Measurements from ENCODE around the gene ZNF488. TPM values are rescaled to one million over a fixed set of nuclear protein-coding genes. Genes with fewer than 3 reads are reported as not detected.

The ZNF488 gene
- total and polyA plus RNA-seq, 10 of the 15 experiments (the other 5 are each of a cell fraction or from before 2014, with no cell fraction given): not detected

GRCh38 chr10:47381103-47381395 lies 3.0 kb downstream of the ZNF488 start:
- DNase-seq (ENCODE audit: low read depth, low spot score) (no peak), FAIRE-seq (no peak), ATAC-seq (no peak)
- in situ Hi-C loops (cut with MboI): loop anchor here (5.0 kb wide), 2 partner anchors 1099 to 1274 kb away; no protein-coding TSS in a partner anchor
- Histone ChIP-seq H3K27ac (ENCODE audit: control insufficient read depth, insufficient read depth) (no peak overlapping the region), H2AFZ (ENCODE audit: control insufficient read depth, low read depth, low read length) (no peak overlapping the region), H3K79me2 (ENCODE audit: control insufficient read depth, insufficient read depth, low read length) (no peaks in the 10 kb centered on the region), H3K27me3 (replicated peaks in 1 of 2; ENCODE audit: control insufficient read depth in 2 of 2, insufficient read depth in 2 of 2, low read length in 1 of 2) (peaks cover 0 to 10% of the 10 kb centered on the region in 2 experiments; a peak in 3 of 4 replicates), H4K20me1 (ENCODE audit: control insufficient read depth, insufficient read depth) (no peaks in the 10 kb centered on the region), H3K36me3 (ENCODE audit: control insufficient read depth in 2 of 2, insufficient read depth in 2 of 2, low read length in 1 of 2) (no peaks in the 10 kb centered on the region), H3K9ac (ENCODE audit: control insufficient read depth, insufficient read depth, low read length) (no peak overlapping the region), H3K4me1 (ENCODE audit: control insufficient read depth, insufficient read depth, low read length) (no peaks in the 10 kb centered on the region), H3K9me3 (replicated peaks; ENCODE audit: control insufficient read depth, insufficient read depth, low read length) (peaks cover 3% of the 10 kb centered on the region; the same call in 1 of the 3 replicates), H3K4me2 (ENCODE audit: control insufficient read depth, insufficient read depth) (no peak overlapping the region), H3K4me3 (no peak overlapping the region)
- RAD21 ChIA-PET (ENCODE audit: unreplicated experiment): no interaction called here
- intact Hi-C loops (cut with micrococcal nuclease; ENCODE audit: unreplicated experiment): no loop called here
- CTCF ChIA-PET: no interaction called here
- SMC1A ChIA-PET (ENCODE audit: uncharacterized antibody, unreplicated experiment): no interaction called here
- TF ChIP-seq CREM (IDR thresholded peaks at IDR 0.05; ENCODE audit: low read depth) (no peak), ATF2 (IDR thresholded peaks at IDR 0.05; ENCODE audit: low read length) (no peak), ZNF217 (IDR thresholded peaks at IDR 0.05) (no peak), PML (IDR thresholded peaks at IDR 0.05; ENCODE audit: low read length) (no peak)
- 0% methylated on average over 1 of the region's 1 CpG for WGBS (ENCODE audit: insufficient coverage, insufficient replicate concordance, low lambda C conversion rate, missing lambda C conversion rate)
- POLR2A ChIA-PET: no interaction called here
- no TSS peak for BruUV-seq (replicated peaks)

GRCh38 chr10:47380341-47381102 lies 3.6 kb downstream of the ZNF488 start:
- 7% methylated on average over 8 of the region's 8 CpGs for WGBS (ENCODE audit: insufficient coverage, insufficient replicate concordance, low lambda C conversion rate, missing lambda C conversion rate)
- peaks cover under 1% of the 10 kb centered on the region; the same call in 1 of the 3 replicates for H3K9me3 ChIP-seq (replicated peaks; ENCODE audit: control insufficient read depth, insufficient read depth, low read length)
- ChIA-PET SMC1A (ENCODE audit: uncharacterized antibody, unreplicated experiment) (no interaction called here), POLR2A (no interaction called here), RAD21 (ENCODE audit: unreplicated experiment) (no interaction called here), CTCF (no interaction called here)
- in situ Hi-C loops (cut with MboI): loop anchor here (5.0 kb wide), 2 partner anchors 1098 to 1273 kb away; no protein-coding TSS in a partner anchor
- no peaks in the 10 kb centered on the region for H3K79me2 ChIP-seq (ENCODE audit: control insufficient read depth, insufficient read depth, low read length)
- no peak for DNase-seq (ENCODE audit: low read depth, low spot score)
- BruUV-seq (replicated peaks): no TSS peak
- H3K4me3 ChIP-seq: no peak overlapping the region
- H3K27ac ChIP-seq (ENCODE audit: control insufficient read depth, insufficient read depth): no peak overlapping the region
- FAIRE-seq: no peak
- no peaks in the 10 kb centered on the region for H3K4me1 ChIP-seq (ENCODE audit: control insufficient read depth, insufficient read depth, low read length)
- no peak overlapping the region for H3K4me2 ChIP-seq (ENCODE audit: control insufficient read depth, insufficient read depth)
- H3K27me3 ChIP-seq (replicated peaks in 1 of 2; ENCODE audit: control insufficient read depth in 2 of 2, insufficient read depth in 2 of 2, low read length in 1 of 2): peaks cover 0 to 10% of the 10 kb centered on the region in 2 experiments; a peak in 3 of 4 replicates
- no peak overlapping the region for H2AFZ ChIP-seq (ENCODE audit: control insufficient read depth, low read depth, low read length)
- no peaks in the 10 kb centered on the region for H3K36me3 ChIP-seq (ENCODE audit: control insufficient read depth in 2 of 2, insufficient read depth in 2 of 2, low read length in 1 of 2)
- intact Hi-C loops (cut with micrococcal nuclease; ENCODE audit: unreplicated experiment): no loop called here
- ATAC-seq: no peak
- no peak for TF ChIP-seq ZNF217 (IDR thresholded peaks at IDR 0.05)
- no peak for TF ChIP-seq SPI1 (IDR thresholded peaks at IDR 0.05; ENCODE audit: borderline replicate concordance, insufficient read depth, low read depth, low read length)
- TF ChIP-seq SKIL (IDR thresholded peaks at IDR 0.05; ENCODE audit: low read depth, poor library complexity, severe bottlenecking): no peak
- no peak for TF ChIP-seq ZNF274 (IDR thresholded peaks at IDR 0.05; ENCODE audit: insufficient read depth, insufficient read length)
- TF ChIP-seq RUNX3 (IDR thresholded peaks at IDR 0.05; ENCODE audit: low read length): no peak
- TF ChIP-seq MYB (IDR thresholded peaks at IDR 0.05; ENCODE audit: borderline replicate concordance, low read depth, low read length): no peak
- no peak overlapping the region for H3K9ac ChIP-seq (ENCODE audit: control insufficient read depth, insufficient read depth, low read length)
- H4K20me1 ChIP-seq (ENCODE audit: control insufficient read depth, insufficient read depth): no peaks in the 10 kb centered on the region
